Thyroid gland (tissue), 4 donors: Measurements from ENCODE around the gene DAZAP2. TPM values are rescaled to one million over a fixed set of nuclear protein-coding genes. Genes with fewer than 3 reads are reported as not detected.
"Not testable (repeated sequence)": the region's sequence is repeated elsewhere in the genome, so short reads cannot be mapped to it uniquely, and the experiment has no call there.

Experiments
- DNase-seq, 2 donors: peaks; one replicate each; pipeline ENCODE4 v3.0.0-alpha.2; 2019
- H3K27ac ChIP-seq, 3 donors: fragments of 200-600 bp; sonication (generic); 1 replicate in 2 of 3; 2 replicates in 1 of 3; pipeline ENCODE4 v1.5.1; 2016 to 2019; ENCODE audit warnings: mild to moderate bottlenecking in 1 of 3, moderate library complexity in 1 of 3
- H3K27me3 ChIP-seq: fragments of 200-600 bp; sonication (generic); one replicate; pipeline ENCODE4 v1.5.1; 2019
- H3K36me3 ChIP-seq, 2 donors: fragments of 200-600 bp; sonication (generic); one replicate each; pipeline ENCODE4 v1.5.1; 2016 to 2019
- H3K4me1 ChIP-seq, 2 donors: fragments of 200-600 bp; sonication (generic); one replicate each; pipeline ENCODE4 v1.5.1; 2017 to 2019
- H3K4me3 ChIP-seq, 3 donors: fragments of 200-600 bp; sonication (generic); replicated peaks in 1 of 3; 1 replicate in 2 of 3; 2 replicates in 1 of 3; pipeline ENCODE4 v1.5.1; 2016; ENCODE audit warnings: mild to moderate bottlenecking in 1 of 3
- H3K9me3 ChIP-seq: fragments of 200-600 bp; sonication (generic); one replicate; pipeline ENCODE4 v1.5.1; 2017
- CTCF ChIP-seq, 6 experiments: fragments of 200-600 bp in 3 of 6; fragments of 450-650 bp in 3 of 6; sonication (generic) in 3 of 6; IDR thresholded peaks; one replicate each; pipeline ENCODE4 v1.5.1; 2016 to 2019; ENCODE audit warnings: antibody characterized with exemption in 6 of 6, mild to moderate bottlenecking in 2 of 6, inconsistent platforms in 1 of 6, moderate library complexity in 1 of 6
- POLR2A ChIP-seq, 2 donors: fragments of 450-650 bp; IDR thresholded peaks; one replicate each; pipeline ENCODE4 v1.6.1; 2017; ENCODE audit warnings: antibody characterized with exemption in 2 of 2, mild to moderate bottlenecking in 2 of 2, moderate library complexity in 1 of 2
- WGBS, 2 donors: methylation state at CpG; one replicate each; pipeline ENCODE4 v1.1.5; 2017; 5-methylcytosine and 5-hydroxymethylcytosine counted together
- intact Hi-C: fragments of 100-400 bp; cut with DNase I; formaldehyde crosslinking; loops from one replicate; pipeline ENCODE4 v1.15.1; 2023
- total RNA-seq, 4 donors: library from RNA; depleted of rRNA; stranded (reverse); fragments of >200 nt; gene quantifications; one replicate each; pipeline ENCODE4 v1.2.3, GENCODE V29; 2016

Gene DAZAP2
- total RNA-seq, 4 donors from 2014 or later, result 238 to 452 (median 323) TPM

GRCh38 chr12:51253276-51253675 lies 14.7 kb downstream of the DAZAP2 start:
- H3K27ac ChIP-seq, result no peak overlapping the region
- H3K36me3 ChIP-seq, result no peaks in the 10 kb centered on the region
- H3K4me1 ChIP-seq, result no peaks in the 10 kb centered on the region
- no peak for DNase-seq
- H3K4me3 ChIP-seq, result no peak overlapping the region
- TF ChIP-seq CTCF (IDR thresholded peaks at IDR 0.05) (no peak), POLR2A (IDR thresholded peaks at IDR 0.05) (no peak)
- 97 to 100% methylated on average over 1 of the region's 1 CpG for WGBS, 2 donors
- intact Hi-C loops, result no loop called here
- no peaks in the 10 kb centered on the region for H3K27me3 ChIP-seq
- no peaks in the 10 kb centered on the region for H3K9me3 ChIP-seq

GRCh38 chr12:51254536-51254935 lies 15.9 kb downstream of the DAZAP2 start:
- WGBS, 2 donors, result 79 to 80% methylated on average over 4 of the region's 4 CpGs
- Histone ChIP-seq H3K27ac (no peak overlapping the region), H3K27me3 (no peaks in the 10 kb centered on the region), H3K4me3 (no peak overlapping the region), H3K9me3 (no peaks in the 10 kb centered on the region), H3K4me1 (no peaks in the 10 kb centered on the region), H3K36me3 (no peaks in the 10 kb centered on the region)
- DNase-seq, result no peak
- TF ChIP-seq CTCF (IDR thresholded peaks at IDR 0.05), result no peak
- no peak for TF ChIP-seq POLR2A (IDR thresholded peaks at IDR 0.05)
- intact Hi-C loops, result no loop called here

- H3K27me3 ChIP-seq, H3K4me3 ChIP-seq, DNase-seq, H3K9me3 ChIP-seq, H3K4me1 ChIP-seq, H3K27ac ChIP-seq, H3K36me3 ChIP-seq, intact Hi-C loops: not testable (repeated sequence)
- 96 to 100% methylated on average over 1 of the region's 1 CpG for WGBS, 2 donors
Measured at GRCh38 chr12:51259600-51259999, 21.0 kb downstream of the DAZAP2 start.

- Histone ChIP-seq H3K36me3 (no peaks in the 10 kb centered on the region), H3K9me3 (no peaks in the 10 kb centered on the region), H3K4me1 (peaks cover 0 to 3% of the 10 kb centered on the region in 2 donors), H3K27ac (no peak overlapping the region), H3K4me3 (no peak overlapping the region), H3K27me3 (no peaks in the 10 kb centered on the region)
- peak in 4 of 6 experiments; percentile 20 to 53 (median 42) for TF ChIP-seq CTCF (IDR thresholded peaks at IDR 0.05)
- TF ChIP-seq POLR2A (IDR thresholded peaks at IDR 0.05), result no peak
- intact Hi-C loops, result no loop called here
- 32 to 41% methylated on average over 7 of the region's 7 CpGs for WGBS, 2 donors
- peak; percentile 78 to 79 for DNase-seq
Measured at GRCh38 chr12:51262758-51263177, 24.1 kb downstream of the DAZAP2 start.

- Histone ChIP-seq H3K9me3 (no peaks in the 10 kb centered on the region), H3K27ac (no peak overlapping the region), H3K4me1 (peaks cover 0 to 3% of the 10 kb centered on the region in 2 donors), H3K4me3 (no peak overlapping the region), H3K36me3 (no peaks in the 10 kb centered on the region), H3K27me3 (no peaks in the 10 kb centered on the region)
- no peak for DNase-seq
- intact Hi-C loops, result no loop called here
- WGBS, 2 donors, result 96 to 97% methylated on average over 3 of the region's 3 CpGs
- TF ChIP-seq POLR2A (IDR thresholded peaks at IDR 0.05), result no peak
- no peak for TF ChIP-seq CTCF (IDR thresholded peaks at IDR 0.05)
Measured at GRCh38 chr12:51263341-51263740, 24.7 kb downstream of the DAZAP2 start.

GRCh38 chr12:51264297-51264696 lies 25.7 kb downstream of the DAZAP2 start:
- Histone ChIP-seq H3K27ac (no peak overlapping the region), H3K9me3 (no peaks in the 10 kb centered on the region), H3K4me1 (peaks cover 0 to 4% of the 10 kb centered on the region in 2 donors), H3K36me3 (no peaks in the 10 kb centered on the region), H3K4me3 (no peak overlapping the region), H3K27me3 (no peaks in the 10 kb centered on the region)
- no peak for DNase-seq
- intact Hi-C loops, result no loop called here
- WGBS, 2 donors, result 94 to 100% methylated on average over 5 of the region's 5 CpGs
- no peak for TF ChIP-seq CTCF (IDR thresholded peaks at IDR 0.05)
- TF ChIP-seq POLR2A (IDR thresholded peaks at IDR 0.05), result no peak
